Glutamatergic neuron (in vitro differentiated cells): ENCODE data around the gene CACNA1I. TPM values are rescaled to one million over a fixed set of nuclear protein-coding genes. Genes with fewer than 3 reads are reported as not detected.

Experiments
- DNase-seq: peaks from one replicate; pipeline ENCODE4 v3.0.0; 2022
- H3K27ac Mint-ChIP-seq: one replicate; pipeline ENCODE4 v1.8.0; 2020; ENCODE audit warnings: mild to moderate bottlenecking, mixed read lengths, inconsistent platforms; ENCODE audit not compliant: unreplicated experiment
- H3K27me3 Mint-ChIP-seq: one replicate; pipeline ENCODE4 v1.8.0; 2020; ENCODE audit warnings: mild to moderate bottlenecking, moderate library complexity, mixed read lengths, inconsistent platforms; ENCODE audit not compliant: unreplicated experiment
- H3K36me3 Mint-ChIP-seq: one replicate; pipeline ENCODE4 v1.8.0; 2020; ENCODE audit warnings: mild to moderate bottlenecking, mixed read lengths, inconsistent platforms; ENCODE audit not compliant: unreplicated experiment
- H3K4me1 Mint-ChIP-seq: one replicate; pipeline ENCODE4 v1.8.0; 2020; ENCODE audit warnings: mild to moderate bottlenecking, low read depth, mixed read lengths, inconsistent platforms; ENCODE audit not compliant: unreplicated experiment
- H3K4me3 Mint-ChIP-seq: one replicate; pipeline ENCODE4 v1.8.0; 2020; ENCODE audit warnings: mild to moderate bottlenecking, mixed read lengths, inconsistent platforms; ENCODE audit not compliant: unreplicated experiment
- H3K9me3 Mint-ChIP-seq: one replicate; pipeline ENCODE4 v1.8.0; 2020; ENCODE audit warnings: mild to moderate bottlenecking, moderate library complexity, mixed read lengths, inconsistent platforms; ENCODE audit not compliant: unreplicated experiment
- CTCF ChIP-seq: fragments of 200-600 bp; sonication (generic); IDR thresholded peaks from one replicate; pipeline ENCODE4 v1.5.0; 2021; ENCODE audit not compliant: partially characterized antibody, unreplicated experiment
- total RNA-seq: library from RNA; stranded (reverse); fragmentation: NEBNext Ultra II Directional; extraction: Animal tissue kit (Norgen Biotek cat#: 25700); gene quantifications from one replicate; pipeline ENCODE4 v1.2.1, GENCODE V29; 2021; ENCODE audit not compliant: unreplicated experiment

The CACNA1I gene
- total RNA-seq, 1 donor from 2014 or later, result 0.12 TPM

DNA sequence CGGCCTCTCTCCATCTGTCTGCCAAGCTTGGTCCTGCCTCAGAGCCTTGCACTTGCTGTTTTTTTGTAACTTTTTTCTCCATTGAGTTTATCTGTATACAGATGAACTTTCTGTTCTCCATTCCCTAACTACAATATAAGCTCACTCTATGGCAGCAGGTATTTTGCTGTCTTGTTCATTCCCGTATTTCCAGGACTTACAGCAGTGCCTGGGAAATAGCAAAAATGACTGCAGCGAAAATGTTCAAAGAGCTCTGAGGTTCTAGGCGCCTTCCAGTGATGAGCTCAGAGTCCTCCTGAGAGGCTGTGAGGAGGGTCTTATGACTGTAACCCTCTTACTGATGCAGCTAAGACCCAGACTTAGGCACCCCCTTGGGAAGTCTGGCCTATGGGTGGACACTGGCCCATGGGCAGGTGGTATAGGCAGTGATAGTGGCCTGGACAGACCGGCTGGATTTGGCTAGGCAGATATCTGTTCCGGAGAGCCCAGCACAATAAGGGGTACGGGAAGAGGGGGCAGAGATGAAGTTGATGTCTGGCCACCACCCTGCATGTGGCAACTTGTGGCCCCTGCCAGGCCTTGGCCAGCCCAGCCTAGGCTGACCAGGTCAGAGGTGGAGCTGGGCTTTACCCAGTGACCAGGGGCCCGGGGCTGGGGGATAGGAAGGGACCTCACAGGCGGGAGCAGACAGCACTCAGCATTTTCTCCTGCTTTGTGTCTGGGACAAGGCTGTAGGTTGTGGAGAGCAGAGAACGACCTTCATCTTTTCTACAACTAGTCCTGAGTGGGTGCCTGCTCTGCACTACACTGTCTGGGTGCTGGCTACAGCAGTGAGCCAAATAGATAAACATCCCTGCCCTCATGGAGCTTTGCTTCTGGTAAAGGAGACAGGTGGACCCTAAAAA is 45.5 kb upstream of the CACNA1I start:
- H3K4me1 Mint-ChIP-seq, result peaks cover 45% of the 10 kb centered on the region
- DNase-seq, result no peak
- peaks cover 24% of the 10 kb centered on the region for H3K27me3 Mint-ChIP-seq
- H3K36me3 Mint-ChIP-seq, result peaks cover 9% of the 10 kb centered on the region
- TF ChIP-seq CTCF, result no peak
- H3K9me3 Mint-ChIP-seq, result peaks cover 23% of the 10 kb centered on the region
- peak overlapping the region; percentile 49 for H3K27ac Mint-ChIP-seq
- peak overlapping the region; percentile 66 for H3K4me3 Mint-ChIP-seq

- no peak for TF ChIP-seq CTCF
These were observed 44.9 kb upstream of the CACNA1I start for GRCh38 chr22:39525658-39525975.

GRCh38 chr22:39526736-39527171 is 43.8 kb upstream of the CACNA1I start:
- no peak for TF ChIP-seq CTCF
- H3K27me3 Mint-ChIP-seq, result peaks cover 22% of the 10 kb centered on the region
- H3K4me1 Mint-ChIP-seq, result peaks cover 56% of the 10 kb centered on the region
- peaks cover 19% of the 10 kb centered on the region for H3K9me3 Mint-ChIP-seq
- peaks cover 6% of the 10 kb centered on the region for H3K36me3 Mint-ChIP-seq
- no peak overlapping the region for H3K4me3 Mint-ChIP-seq
- no peak overlapping the region for H3K27ac Mint-ChIP-seq
- DNase-seq, result no peak

More at GRCh38 chr22:39525658-39525975, 44.9 kb upstream of the CACNA1I start:
- peak overlapping the region; percentile 49 for H3K27ac Mint-ChIP-seq
- peaks cover 23% of the 10 kb centered on the region for H3K9me3 Mint-ChIP-seq
- peaks cover 48% of the 10 kb centered on the region for H3K4me1 Mint-ChIP-seq
- no peak for DNase-seq
- H3K4me3 Mint-ChIP-seq, result no peak overlapping the region
- peaks cover 9% of the 10 kb centered on the region for H3K36me3 Mint-ChIP-seq
- peaks cover 20% of the 10 kb centered on the region for H3K27me3 Mint-ChIP-seq

- peak overlapping the region; percentile 82 for H3K4me3 Mint-ChIP-seq
- no peaks in the 10 kb centered on the region for H3K36me3 Mint-ChIP-seq
- DNase-seq, result no peak
- no peak for TF ChIP-seq CTCF
- H3K9me3 Mint-ChIP-seq, result peaks cover 17% of the 10 kb centered on the region
- H3K27me3 Mint-ChIP-seq, result peaks cover 20% of the 10 kb centered on the region
- H3K4me1 Mint-ChIP-seq, result peaks cover 54% of the 10 kb centered on the region
- H3K27ac Mint-ChIP-seq, result peak overlapping the region; percentile 98
These were observed 43.0 kb upstream of the CACNA1I start for GRCh38 chr22:39527481-39527961.

DNA sequence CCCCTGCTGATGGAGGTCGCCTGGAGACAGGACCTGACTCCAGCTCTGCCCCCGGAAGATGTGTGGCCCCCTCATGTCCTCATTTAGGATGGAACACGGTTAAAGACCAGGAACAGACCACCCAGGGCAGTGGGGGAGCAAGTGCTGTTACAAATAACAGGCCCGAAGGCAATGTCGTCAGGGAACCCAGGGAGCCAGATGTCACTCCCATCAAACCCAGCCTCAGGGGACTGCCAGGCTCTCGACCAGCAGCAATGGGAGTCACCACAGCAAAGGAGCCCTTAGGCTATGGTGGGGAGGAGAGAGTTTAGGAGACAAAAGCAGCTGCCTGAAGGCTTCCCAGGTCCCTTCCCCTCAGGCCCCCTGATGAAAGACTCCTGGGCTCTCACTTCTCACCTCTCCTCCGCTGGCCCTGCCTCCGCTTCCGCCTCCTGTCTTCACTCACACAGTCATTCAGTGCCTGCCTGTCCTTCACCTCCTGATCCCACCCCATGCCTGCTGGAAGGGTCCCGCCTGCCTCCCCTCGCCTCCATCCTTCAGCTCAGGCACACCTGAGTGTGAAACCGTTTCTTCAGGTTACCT is 42.4 kb upstream of the CACNA1I start:
- no peak for TF ChIP-seq CTCF
- peaks cover 16% of the 10 kb centered on the region for H3K9me3 Mint-ChIP-seq
- H3K4me1 Mint-ChIP-seq, result peaks cover 49% of the 10 kb centered on the region
- H3K27me3 Mint-ChIP-seq, result peaks cover 17% of the 10 kb centered on the region
- peak overlapping the region; percentile 82 for H3K4me3 Mint-ChIP-seq
- H3K27ac Mint-ChIP-seq, result peak overlapping the region; percentile 98
- peak; percentile 64 for DNase-seq
- no peaks in the 10 kb centered on the region for H3K36me3 Mint-ChIP-seq
